Measurements from ENCODE around the gene ZCCHC24.

- TF ChIP-seq, protein P1, sequence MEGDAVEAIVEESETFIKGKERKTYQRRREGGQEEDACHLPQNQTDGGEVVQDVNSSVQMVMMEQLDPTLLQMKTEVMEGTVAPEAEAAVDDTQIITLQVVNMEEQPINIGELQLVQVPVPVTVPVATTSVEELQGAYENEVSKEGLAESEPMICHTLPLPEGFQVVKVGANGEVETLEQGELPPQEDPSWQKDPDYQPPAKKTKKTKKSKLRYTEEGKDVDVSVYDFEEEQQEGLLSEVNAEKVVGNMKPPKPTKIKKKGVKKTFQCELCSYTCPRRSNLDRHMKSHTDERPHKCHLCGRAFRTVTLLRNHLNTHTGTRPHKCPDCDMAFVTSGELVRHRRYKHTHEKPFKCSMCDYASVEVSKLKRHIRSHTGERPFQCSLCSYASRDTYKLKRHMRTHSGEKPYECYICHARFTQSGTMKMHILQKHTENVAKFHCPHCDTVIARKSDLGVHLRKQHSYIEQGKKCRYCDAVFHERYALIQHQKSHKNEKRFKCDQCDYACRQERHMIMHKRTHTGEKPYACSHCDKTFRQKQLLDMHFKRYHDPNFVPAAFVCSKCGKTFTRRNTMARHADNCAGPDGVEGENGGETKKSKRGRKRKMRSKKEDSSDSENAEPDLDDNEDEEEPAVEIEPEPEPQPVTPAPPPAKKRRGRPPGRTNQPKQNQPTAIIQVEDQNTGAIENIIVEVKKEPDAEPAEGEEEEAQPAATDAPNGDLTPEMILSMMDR (IDR thresholded peaks at IDR 0.05) = no peak
- no peak for TF ChIP-seq POLR2A (IDR thresholded peaks at IDR 0.05)
Measured at GRCh38 chr10:79448732-79449049, 3.3 kb upstream of the ZCCHC24 start.

Data from testis (tissue), 2 donors.